Right ventricle myocardium inferior (tissue), 1 donor: ENCODE measurements around the gene SLX4. TPM values are rescaled to one million over a fixed set of nuclear protein-coding genes. Genes with fewer than 3 reads are reported as not detected.
A peak's percentile ranks its signal among the peaks of the same experiment; 100 is the strongest.

Experiments used
- ATAC-seq: fragments of 200-7000 bp; cut with Tn5 transposase; one replicate; pipeline ENCODE4 v1.9.1; 2020; ENCODE audit warnings: mild to moderate bottlenecking, moderate library complexity
- DNase-seq: peaks from one replicate; pipeline ENCODE4 v3.0.0; 2021; ENCODE audit errors: missing footprints
- intact Hi-C: fragments of 100-400 bp; cut with DNase I; formaldehyde crosslinking; loops from one replicate; pipeline ENCODE4 v1.11.0; 2022
- total RNA-seq: library from RNA; stranded (reverse); fragmentation: NEBNext Ultra II Directional; extraction: Animal tissue kit (Norgen Biotek cat#: 25700); gene quantifications from one replicate; pipeline ENCODE4 v1.2.1, GENCODE V29; 2021
- donor health status: DM: no; HTN: yes; CAD: no; lungs with severe emphysema.

Gene SLX4
- total RNA-seq, 1 donor from 2014 or later: 3.3 TPM

DNA sequence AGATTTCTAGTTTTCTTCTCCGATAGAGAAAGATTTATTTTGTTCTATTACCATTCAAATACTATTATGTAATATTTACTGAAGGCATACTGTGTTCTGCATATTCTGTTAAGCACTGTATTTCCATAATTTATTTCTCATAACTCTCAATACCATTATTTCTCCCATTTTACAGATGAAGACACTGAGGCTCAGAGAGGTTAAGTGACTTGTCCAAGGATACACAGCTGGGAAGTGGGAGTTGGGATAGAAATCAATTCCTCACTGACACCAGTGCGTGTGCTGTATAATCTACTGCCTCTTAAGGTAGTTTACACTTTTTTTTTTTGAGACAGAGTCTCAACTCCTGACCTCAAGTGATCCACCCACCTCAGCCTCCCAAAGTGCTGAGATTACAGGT is 41.6 kb downstream of the SLX4 start:
- ATAC-seq (no peak), DNase-seq (no peak)
- intact Hi-C loops: no loop called here

DNA sequence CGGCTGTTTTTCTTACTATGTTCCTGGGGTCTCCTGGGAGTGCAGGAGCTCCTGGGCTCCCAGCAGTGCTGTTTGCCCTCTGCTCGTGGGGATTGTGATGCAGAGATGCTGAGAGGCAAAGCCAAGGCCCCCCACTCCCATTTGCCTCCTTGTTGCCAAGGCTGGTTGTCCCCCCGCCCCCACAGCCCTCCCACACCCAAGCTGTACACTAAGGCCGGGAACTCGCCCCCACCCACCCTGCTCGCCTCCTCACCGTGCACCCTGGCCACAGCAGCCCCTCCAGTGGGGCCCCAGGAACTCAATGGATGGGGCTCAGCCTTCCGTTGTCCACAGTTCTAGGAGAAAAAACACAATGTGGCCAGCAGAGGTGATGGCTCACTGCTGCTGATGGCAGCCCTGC is 44.4 kb downstream of the SLX4 start:
- ATAC-seq (no peak), DNase-seq (no peak)
- intact Hi-C loops: no loop called here

DNA sequence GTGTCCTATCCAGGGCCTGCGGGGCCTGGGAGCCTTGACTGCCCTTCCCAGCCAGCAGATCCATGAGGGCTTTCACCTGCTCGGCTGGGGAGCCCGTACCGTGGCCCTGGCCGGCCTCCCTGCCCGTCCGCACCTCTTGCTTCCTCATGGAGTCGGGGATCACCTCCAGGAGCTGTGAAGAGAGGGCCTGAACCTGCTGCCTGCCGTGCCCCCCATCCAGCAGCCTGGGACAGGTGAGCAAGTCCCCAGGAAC is 46.6 kb downstream of the SLX4 start:
- ATAC-seq (no peak), DNase-seq (no peak)
- intact Hi-C loops: no loop called here

DNA sequence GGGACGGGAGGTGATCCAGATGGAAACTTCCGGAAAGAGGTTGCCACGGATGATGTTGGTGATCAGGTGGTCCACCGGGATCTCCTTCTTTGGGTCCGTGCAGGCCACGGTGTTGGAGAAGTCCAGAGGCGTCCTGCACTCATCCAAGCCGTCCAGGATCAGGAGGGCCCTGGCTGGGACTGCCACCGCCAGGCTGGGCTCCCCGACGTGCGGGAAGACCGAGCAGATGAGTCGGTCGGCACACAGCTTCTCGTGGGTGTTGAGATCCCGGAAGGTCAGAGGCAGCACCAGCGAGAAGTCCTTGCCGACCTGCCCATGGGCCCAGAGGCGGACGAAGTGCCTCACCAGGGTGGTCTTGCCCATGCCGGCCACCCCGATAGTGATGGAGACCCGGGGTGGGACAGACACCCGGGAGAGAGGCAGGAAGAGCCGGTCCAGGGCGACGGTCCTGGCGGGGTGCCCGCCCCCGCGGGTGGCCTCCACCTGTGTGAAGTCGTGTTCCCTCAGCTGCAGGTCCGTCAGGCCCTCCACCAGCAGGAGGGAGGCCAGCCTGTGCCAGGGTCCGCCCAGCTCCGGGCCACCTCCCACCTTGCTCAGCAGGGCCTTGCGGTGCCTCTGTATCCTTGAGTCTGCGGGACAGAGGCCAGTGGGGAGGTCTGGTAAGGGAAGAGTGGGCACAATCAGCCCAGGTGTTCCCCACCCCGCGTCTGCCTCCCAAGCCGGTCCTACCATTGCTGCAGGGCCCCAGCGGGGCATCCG is 47.1 kb downstream of the SLX4 start:
- no peak for DNase-seq
- ATAC-seq: no peak
- intact Hi-C loops: no loop called here

DNA sequence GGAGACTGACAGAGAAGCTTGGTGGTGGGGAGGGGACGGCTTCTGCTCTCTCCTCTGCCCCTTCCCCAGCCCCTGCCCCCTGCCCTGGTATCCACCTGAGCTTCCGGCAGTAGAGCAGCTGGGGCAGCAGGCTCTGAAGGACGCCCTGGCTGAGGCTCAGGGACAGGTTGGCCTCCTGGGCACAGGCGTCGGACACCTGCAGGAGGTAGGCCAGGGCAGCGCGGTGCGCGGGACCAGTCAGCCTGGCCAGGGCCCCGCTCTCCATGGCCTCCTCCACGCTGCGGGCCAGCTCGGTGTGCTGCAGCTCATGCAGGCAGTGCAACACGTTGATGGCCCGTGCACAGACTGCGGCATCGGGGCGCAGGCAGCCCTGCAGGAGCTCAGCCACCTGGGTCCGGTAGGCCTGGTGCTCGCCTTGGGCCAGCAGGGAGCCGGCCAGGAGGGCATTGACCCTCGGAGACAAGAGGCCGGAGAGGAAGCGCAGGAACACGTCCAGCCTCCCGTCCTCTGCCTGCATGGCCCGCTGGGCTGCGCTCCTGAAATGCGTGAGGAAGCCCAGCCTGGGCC is 48.4 kb downstream of the SLX4 start:
- peak; percentile 31 for ATAC-seq
- no peak for DNase-seq
- intact Hi-C loops: no loop called here

DNA sequence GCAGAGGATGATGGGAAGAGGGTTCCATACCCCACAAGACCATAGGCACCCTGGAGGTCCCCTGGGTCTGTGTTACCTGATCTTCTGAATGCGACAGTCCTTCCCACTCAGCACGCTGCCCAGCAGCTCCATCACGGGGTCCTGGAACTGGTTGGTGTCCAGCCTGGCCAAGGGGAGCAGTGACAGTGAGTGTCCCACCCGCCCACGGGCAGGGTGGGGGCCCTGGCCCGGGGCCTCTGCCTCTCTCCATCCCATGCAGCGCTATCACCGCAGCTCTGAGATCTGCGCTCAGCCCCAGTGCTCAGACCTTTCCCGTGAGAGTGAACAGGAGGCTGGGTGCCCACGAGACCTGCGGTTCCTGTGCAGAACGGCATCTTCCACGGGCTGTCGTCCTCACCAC is 49.8 kb downstream of the SLX4 start:
- no peak for DNase-seq

DNA sequence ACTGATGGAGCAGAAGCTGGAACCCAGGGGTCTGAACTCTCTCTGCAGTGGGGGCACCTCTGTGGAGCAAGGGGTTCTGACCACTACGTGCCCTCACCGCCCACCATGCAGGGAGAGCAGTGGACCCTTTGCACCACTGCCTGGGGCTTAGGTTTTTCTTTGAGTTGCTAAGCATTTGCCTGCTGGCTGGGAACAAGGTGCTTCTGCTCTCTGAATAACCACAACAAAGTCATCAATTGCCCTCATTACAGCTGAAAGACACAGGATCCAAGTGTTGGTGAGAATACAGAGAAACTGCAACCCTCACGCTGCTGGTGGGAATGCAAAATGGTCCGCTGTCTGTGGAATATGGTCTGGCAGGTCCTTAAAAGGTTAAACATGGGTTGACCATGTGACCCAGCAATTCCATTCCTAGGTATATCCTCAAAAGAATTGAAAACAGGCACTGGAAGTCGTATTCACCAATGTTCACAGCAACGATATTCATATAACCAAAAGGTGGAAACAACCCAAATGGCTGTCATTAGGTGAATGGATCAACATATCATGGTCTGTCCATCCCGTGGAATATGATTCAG is 57.0 kb downstream of the SLX4 start:
- no peak for ATAC-seq

More for the DNA sequence above, 49.8 kb downstream of the SLX4 start:
- intact Hi-C loops: no loop called here
- no peak for ATAC-seq

DNA sequence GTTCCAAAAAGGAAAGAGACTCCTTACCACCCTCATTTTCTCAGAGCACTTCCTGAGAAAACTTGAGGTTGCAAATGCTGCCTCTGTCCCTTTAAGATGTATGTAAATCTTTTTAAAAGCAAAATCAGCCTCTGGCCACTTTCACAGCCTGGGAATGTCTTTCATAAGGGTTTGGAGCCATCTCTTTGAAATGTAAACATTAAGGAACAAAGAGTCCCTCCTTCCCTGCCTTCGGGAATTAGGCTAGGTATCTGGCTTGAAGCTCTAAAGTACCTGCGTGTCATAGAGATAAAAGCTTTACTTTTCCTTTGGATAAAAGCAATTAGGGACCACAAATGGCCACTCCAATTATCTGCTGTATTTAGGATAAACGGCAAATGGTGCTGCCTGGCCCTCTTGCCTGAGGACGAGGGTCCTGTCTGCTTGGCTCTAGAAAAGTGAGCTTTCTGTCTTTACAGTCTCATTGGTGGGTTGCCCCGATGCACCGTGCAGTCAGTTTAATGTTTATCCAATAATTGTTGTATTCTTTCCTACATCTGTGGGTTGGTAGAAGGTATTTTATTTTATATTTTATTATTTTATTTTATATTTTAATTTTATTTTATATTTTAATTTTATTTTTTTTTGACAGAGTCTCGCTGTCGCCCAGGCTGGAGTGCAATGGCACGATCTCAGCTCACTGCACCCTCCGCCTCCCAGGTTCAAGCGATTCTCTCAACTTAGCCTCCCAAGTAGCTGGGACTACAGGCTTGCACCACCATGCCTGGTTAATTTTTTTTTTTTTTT is 58.1 kb downstream of the SLX4 start:
- intact Hi-C loops: no loop called here
- no peak for ATAC-seq
- no peak for DNase-seq

More for the DNA sequence above, 57.0 kb downstream of the SLX4 start:
- intact Hi-C loops: no loop called here
- DNase-seq: no peak

DNA sequence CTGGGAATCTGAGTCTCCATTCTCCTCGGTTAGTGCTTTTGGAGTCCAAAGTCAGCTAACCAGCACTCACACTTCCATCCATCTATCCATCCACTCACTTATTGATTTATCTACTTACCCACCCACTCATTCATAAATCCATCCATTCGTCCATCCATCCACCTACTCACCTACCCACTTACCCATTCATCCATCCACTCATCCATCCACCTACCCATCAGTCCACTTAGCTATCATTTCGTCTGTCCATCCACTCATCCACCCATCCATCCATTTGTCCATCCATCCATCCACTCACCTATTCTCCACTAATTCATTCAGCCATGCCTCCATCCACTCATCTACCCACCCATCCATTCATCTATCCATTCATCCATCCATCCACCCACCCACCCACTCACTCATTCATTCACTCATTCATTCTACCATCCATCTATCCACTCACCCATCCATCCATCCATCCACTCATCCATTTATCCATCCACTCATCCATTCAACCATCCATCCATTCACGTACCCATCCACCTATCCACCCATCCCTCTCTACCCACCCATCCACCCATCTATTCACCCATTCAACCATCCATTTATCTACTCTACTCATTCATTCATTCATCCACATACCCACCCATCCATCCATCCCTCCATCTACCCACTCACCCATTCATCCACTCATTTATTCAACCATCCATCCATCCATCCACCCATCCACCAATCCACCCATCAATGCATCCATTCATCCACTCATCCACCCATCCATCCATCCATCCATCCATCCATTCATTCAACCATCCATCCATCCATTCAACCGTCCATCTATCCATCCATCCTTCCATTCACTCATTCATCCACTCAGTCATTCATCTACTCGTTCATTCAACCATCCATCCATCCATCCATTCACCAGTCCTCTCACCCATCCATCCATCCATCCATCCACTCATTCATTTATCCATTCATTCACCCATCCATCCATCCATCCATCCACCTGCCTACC is 60.3 kb downstream of the SLX4 start:
- intact Hi-C loops: no loop called here
- DNase-seq (no peak), ATAC-seq (no peak)

DNA sequence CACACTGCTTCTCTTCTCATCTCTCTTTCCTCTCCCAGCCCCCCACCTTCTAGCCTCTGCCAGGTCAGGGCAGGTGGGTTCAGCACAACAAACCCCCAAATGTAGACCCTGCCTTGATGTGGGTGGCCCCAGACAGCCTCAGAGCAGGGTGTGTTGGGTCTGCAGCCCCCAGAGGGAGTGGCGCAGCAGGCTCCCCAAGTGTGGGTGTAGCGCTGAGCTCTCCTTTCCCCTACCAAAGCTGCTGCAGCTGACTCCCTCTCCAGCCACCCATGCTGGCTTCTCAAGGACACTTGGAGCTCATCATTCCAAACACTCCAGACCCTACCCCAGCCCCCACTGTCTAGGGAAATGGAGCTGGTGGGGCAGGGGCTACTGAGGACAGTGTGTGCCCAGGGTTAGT is 61.5 kb downstream of the SLX4 start:
- no peak for ATAC-seq
- DNase-seq: no peak
- intact Hi-C loops: loop anchor here (5.0 kb wide), 1 partner anchor 42 kb away; no protein-coding TSS in a partner anchor

DNA sequence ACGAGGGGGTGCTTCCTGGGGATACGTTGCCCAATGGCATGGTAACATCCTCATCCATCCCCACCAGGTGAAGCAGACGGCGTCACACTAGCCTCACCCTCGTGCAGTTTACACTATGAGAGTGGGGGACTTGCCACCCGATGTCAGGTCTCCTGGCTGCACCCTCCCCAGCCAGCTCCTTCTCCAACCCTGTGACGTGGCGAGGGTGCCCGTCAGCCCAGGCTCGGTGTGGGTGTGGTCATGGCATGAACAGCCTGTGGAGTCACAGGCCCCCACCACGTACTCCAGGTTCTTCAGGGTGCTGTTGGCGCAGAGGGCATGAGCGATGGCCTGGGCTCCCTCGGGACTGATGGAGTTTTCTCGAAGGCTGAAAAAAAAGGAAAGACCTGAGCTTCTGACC is 62.5 kb downstream of the SLX4 start:
- DNase-seq: no peak
- intact Hi-C loops: loop anchor here (5.0 kb wide), 1 partner anchor 43 kb away; no protein-coding TSS in a partner anchor

DNA sequence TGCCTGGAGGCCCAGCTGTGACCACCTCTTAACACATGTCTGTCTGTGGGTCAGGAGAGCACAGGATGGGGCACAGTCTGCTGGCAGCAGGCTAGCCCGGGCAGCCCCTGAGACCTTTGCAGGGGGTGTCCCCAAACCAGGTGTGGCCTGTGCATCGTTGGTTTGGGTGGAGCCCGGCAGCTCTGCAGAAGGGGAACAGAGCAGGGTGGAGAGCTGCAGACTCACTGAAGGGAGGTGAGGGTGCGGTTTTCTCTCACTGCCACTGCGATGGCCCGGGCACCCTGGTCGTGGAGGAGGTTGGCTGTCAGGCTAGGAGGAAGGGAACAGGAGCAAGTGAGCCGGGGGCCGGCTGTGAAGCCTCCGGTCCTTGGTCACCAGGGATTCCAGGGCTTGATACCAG is 63.0 kb downstream of the SLX4 start:
- ATAC-seq: no peak
- intact Hi-C loops: loop anchor here (5.0 kb wide), 1 partner anchor 44 kb away; no protein-coding TSS in a partner anchor
- no peak for DNase-seq

More for the DNA sequence above, 62.5 kb downstream of the SLX4 start:
- ATAC-seq: no peak

DNA sequence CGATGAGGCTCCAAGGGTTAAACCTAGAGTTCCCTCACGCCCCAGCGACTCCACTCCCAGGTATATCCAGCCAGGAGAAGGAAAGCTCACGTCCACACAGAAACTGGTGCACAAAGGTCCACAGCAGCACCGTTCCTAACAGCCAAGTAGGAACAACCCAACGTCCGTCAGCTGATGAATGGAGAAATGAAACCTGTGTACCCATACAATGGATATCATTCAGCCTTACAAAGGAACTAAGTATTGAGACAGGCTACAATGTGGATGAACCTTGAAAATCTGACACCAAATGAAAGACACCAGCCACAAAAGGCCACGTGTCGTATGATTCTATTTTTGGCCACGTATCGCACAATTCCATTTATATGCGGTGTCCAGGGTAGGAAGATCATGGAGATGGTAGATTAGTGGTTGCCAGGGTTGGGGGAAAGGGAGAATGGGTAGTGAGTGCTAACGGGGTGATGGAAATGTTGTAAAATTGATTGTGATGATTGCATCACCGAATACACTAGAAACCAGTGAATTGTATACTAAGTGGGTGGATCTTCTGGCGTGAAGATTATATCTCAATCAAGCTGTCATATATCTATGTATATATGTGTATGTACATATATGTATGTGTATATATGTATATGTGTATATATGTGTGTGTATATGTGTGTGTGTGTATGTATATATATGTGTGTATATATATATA is 64.3 kb downstream of the SLX4 start:
- ATAC-seq (no peak), DNase-seq (no peak)

DNA sequence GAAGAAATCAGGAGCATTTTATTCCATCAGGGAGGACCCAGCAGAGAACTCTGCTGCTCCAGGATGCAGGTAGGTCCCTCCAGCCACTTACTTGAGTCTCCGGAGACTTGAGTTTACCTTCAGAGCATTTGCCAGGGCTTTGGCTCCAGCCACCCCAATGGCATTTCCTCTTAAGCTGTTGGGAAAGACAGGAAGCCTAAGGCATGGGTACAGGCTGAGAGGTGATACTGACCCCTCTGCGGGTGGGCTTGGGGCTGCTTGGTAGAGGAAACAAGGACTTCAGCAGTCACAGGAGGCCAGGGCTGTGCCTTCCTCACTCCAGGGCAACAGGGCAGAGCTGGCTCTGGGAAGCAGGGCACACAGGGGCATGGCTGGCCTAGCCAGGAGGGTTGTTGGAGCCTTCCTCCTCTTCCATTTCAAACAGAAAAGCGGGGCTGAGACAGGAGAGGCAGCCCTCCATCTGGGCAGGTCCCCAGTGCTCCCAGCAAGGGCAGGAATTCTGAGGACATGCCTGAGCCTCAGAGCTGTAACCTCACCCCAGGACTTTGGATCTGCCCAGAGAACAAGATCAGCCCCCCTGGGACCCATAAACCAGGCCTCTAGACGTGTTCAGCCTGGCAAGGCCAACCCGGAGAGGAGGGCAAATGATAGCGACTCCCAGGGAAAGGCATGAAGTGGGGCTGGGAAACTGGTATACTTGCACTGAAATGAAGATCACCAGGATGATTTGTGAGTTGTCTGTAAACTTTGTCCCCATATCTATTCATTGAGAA is 68.6 kb downstream of the SLX4 start:
- intact Hi-C loops: no loop called here
- DNase-seq (no peak), ATAC-seq (no peak)

More for the DNA sequence above, 64.3 kb downstream of the SLX4 start:
- intact Hi-C loops: loop anchor here (5.0 kb wide), 1 partner anchor 45 kb away; no protein-coding TSS in a partner anchor

DNA sequence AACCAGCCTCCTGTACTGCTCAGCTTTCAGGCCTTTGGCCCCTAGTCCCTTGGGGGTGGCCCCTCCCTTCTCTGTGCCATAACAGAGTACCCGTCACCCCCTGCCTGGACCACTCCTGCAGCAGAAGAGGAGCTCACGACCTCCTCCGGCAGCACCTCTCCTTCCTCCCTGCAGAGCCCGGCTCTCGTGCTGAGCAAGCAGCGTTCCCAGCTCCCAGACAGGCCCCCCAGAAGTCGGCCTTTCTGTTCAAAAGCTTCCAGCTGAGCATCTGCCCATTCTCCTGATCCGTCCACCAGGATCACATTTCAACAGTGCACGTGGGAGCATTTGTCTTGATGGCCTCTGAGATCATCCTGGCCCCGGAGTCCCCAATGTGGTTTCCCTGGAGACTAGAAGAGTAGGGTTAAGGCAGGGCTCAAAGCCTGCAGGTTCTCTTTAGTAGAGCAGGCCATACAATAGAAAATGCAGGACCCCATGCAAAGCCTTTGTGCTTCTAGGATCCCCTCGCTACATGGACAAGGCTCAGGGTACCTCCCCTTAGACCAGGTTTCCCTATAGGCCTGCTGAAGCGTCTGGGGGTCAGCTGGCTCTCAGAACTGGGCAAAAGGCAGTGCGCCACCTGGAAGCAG is 69.8 kb downstream of the SLX4 start:
- no peak for ATAC-seq
- no peak for DNase-seq
- intact Hi-C loops: no loop called here

DNA sequence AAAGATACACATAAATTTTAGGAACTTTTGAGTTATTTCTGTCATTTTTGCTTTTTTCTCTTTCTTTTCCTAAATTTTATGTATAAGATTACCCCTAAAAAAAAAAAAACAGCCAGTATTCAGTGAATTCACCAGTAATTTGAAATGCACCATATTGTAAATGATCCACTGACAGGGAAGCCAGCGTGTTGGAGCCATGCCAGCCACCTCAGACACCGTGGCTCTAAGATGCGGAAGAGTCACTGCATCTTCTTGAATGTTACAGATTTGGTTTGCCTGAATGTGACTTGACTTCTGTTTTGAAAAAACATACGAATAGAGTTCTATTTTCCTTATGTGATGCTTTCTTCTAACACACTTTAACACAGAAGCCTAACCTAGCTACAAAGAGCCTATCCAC is 73.2 kb downstream of the SLX4 start:
- intact Hi-C loops: no loop called here
- ATAC-seq (no peak), DNase-seq (no peak)

DNA sequence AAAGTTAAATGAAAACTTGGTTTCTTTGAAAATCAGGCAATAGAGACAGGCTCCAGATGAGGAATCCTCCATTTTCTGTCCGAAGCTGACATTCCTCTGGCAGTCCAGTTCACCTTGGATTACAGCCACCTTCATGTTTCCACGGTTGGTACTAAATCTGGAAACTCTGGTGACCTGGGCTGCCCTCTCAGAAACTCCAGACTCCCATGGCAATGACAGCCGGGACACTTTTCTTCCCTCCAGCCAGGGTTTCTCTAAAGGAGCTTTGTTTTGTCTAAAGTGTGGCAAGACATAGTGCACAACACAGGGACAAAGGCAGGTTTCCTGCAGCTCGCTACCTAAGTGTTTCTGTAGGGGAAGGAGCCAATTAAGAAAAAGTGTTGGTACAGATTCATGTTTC is 74.6 kb downstream of the SLX4 start:
- intact Hi-C loops: no loop called here
- DNase-seq (no peak), ATAC-seq (peak; percentile 76)
